BE2C (cell line): Measurements from ENCODE around the gene MON1A.
"Not testable (repeated sequence)": the region's sequence is repeated elsewhere in the genome, so short reads cannot be mapped to it uniquely, and the experiment has no call there.

Experiments used
- DNase-seq: peaks from one replicate; pipeline ENCODE4 v3.0.0-alpha.2; 2020
- H3K27me3 ChIP-seq: fragments of 250-450 bp; sonication (Bioruptor Pico); 2 replicates; pipeline ENCODE4 v1.5.1; 2020; ENCODE audit warnings: mild to moderate bottlenecking
- H3K36me3 ChIP-seq: fragments of 250-450 bp; sonication (Bioruptor Pico); 2 replicates; pipeline ENCODE4 v1.5.1; 2020; ENCODE audit warnings: mild to moderate bottlenecking
- H3K4me1 ChIP-seq: fragments of 250-450 bp; sonication (Bioruptor Pico); 2 replicates; pipeline ENCODE4 v1.5.1; 2020
- H3K4me3 ChIP-seq: 2 replicates; pipeline ENCODE4 v1.5.1; 2011; ENCODE audit warnings: low read depth, low read length
- H3K9me3 ChIP-seq: fragments of 250-450 bp; sonication (Bioruptor Pico); 2 replicates; pipeline ENCODE4 v1.5.1; 2020
- CTCF ChIP-seq: IDR thresholded peaks from 2 replicates; pipeline ENCODE4 v1.5.1; 2012; ENCODE audit warnings: mild to moderate bottlenecking, low read depth, low read length

Gene MON1A

DNA sequence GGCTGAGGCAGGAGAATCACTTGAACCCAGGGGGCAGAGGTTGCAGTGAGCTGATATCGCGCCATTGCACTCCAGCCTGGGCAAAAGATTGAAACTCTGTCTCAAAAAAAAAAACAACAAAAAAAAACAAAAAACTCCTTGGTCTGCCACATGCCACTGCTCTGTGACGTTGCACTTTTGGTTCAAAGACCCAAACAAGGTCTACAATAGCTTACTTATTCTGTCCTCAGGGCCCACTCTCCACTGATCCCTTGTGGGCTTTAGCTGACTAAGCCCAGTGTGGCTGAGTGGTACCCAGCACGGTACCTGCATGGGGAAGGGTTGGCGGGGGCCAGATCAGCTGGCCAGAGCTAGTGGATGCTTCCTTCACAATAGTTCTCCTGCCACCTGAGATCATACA lies 1.8 kb downstream of the MON1A start:
- DNase-seq: no peak
- H3K36me3 ChIP-seq: no peaks in the 10 kb centered on the region
- H3K4me3 ChIP-seq: no peak overlapping the region
- no peak for TF ChIP-seq CTCF
- H3K9me3 ChIP-seq: no peaks in the 10 kb centered on the region
- H3K27me3 ChIP-seq: no peaks in the 10 kb centered on the region
- no peaks in the 10 kb centered on the region for H3K4me1 ChIP-seq

DNA sequence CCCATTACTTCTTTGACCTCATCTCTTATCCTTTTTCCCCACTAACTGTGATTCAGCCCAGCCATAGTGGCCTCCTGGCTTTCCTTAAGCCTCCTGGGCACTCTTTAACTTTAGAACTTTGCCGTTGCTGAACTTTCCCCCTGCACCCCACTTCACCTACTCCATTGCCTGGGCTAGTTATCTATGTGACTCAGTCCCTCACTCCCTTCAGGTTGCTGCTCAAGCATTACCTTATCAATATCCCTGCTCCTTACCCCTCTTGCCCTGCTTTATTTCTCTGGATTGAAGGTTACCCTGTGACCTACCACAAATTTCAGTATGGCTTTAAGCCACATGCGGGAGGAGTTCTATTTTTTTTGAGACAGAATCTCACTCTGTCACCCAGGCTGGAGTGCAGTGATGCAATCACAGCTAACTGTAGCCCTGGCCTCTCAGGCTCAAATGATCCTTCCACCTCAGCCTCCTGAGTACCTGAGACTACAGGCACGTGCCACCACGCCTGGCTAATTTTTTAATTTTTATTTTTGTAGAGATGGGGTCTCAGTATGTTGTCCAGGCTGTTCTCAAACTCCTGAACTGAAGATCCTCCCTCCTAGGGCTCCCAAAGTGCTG lies 3.4 kb downstream of the MON1A start:
- no peaks in the 10 kb centered on the region for H3K27me3 ChIP-seq
- no peaks in the 10 kb centered on the region for H3K4me1 ChIP-seq

DNA sequence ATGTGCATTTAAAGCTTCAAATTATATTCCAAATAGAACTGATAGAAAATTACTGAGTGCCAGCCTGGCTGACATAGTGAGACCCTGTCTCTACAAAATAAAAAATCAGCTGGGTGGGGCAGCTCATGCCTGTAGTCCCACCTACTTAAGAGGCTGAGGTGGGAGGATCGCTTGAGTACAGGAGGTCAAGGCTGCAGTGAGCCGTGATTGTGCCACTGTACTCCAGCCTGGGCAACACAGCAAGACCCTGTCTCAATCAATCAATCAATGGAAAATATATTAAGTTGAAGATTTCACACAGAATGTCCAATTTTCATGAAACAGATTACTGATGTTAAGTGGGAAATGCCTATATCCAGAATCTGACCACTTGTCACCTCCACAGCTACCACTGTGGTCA lies 4.1 kb downstream of the MON1A start:
- TF ChIP-seq CTCF: no peak
- Histone ChIP-seq H3K27me3 (no peaks in the 10 kb centered on the region), H3K9me3 (no peaks in the 10 kb centered on the region), H3K4me3 (no peak overlapping the region), H3K4me1 (no peaks in the 10 kb centered on the region), H3K36me3 (no peaks in the 10 kb centered on the region)
- DNase-seq: no peak

More for the DNA sequence above, 3.4 kb downstream of the MON1A start:
- no peaks in the 10 kb centered on the region for H3K36me3 ChIP-seq
- DNase-seq: no peak
- H3K9me3 ChIP-seq: no peaks in the 10 kb centered on the region
- TF ChIP-seq CTCF: no peak
- H3K4me3 ChIP-seq: no peak overlapping the region

- Histone ChIP-seq H3K36me3 (no peaks in the 10 kb centered on the region), H3K4me3 (no peak overlapping the region), H3K27me3 (no peaks in the 10 kb centered on the region), H3K4me1 (no peaks in the 10 kb centered on the region), H3K9me3 (no peaks in the 10 kb centered on the region)
- no peak for TF ChIP-seq CTCF
- no peak for DNase-seq
Observed at GRCh38 chr3:49924683-49925082, 4.9 kb downstream of the MON1A start.

DNA sequence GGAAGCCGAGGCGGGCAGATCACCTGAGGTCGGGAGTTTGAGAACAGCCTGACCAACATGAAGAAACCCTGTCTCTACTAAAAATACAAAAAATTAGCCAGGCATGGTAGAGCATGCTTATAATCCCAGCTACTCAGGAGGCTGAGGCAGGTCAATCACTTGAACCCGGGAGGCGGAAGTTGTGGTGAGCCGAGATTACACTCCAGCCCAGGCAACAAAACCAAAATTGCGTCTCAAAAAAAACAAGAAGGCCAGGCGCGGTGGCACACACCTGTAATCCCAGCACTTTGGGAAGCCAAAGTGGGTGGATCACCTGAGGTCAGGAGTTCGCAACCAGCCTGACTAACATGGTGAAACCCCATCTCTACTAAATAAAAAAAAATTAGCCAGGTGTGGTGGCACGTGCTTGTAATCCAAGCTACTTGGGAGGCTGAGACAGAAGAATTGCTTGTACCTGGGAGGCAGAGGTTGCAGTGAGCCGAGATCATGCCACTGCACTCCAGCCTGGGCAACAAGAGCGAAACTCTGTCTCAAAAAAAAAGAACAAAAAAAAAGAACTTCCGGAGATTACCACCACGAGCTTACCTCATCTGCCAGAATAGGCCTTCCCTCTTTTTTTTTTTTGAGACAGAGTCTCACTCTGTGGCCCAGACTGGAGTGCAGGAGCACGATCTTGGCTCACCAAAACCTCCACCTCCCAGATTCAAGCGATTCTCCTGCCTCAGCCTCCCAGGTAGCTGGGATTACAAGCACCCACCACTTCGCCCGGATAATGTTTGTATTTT lies 11.6 kb downstream of the MON1A start:
- H3K9me3 ChIP-seq, H3K27me3 ChIP-seq, H3K4me1 ChIP-seq, DNase-seq, H3K4me3 ChIP-seq, H3K36me3 ChIP-seq: not testable (repeated sequence)

- TF ChIP-seq CTCF: no peak
- DNase-seq: no peak
- no peaks in the 10 kb centered on the region; the same call in 1 of the 2 replicates for H3K36me3 ChIP-seq
- peaks cover 6% of the 10 kb centered on the region; the same call in 1 of the 2 replicates for H3K4me1 ChIP-seq
- H3K4me3 ChIP-seq: no peak overlapping the region
- H3K9me3 ChIP-seq: no peaks in the 10 kb centered on the region
- no peaks in the 10 kb centered on the region for H3K27me3 ChIP-seq
Observed at GRCh38 chr3:49916686-49917085, 12.9 kb downstream of the MON1A start.
